ENCODE measurements around the gene ZNF354C.

DNA sequence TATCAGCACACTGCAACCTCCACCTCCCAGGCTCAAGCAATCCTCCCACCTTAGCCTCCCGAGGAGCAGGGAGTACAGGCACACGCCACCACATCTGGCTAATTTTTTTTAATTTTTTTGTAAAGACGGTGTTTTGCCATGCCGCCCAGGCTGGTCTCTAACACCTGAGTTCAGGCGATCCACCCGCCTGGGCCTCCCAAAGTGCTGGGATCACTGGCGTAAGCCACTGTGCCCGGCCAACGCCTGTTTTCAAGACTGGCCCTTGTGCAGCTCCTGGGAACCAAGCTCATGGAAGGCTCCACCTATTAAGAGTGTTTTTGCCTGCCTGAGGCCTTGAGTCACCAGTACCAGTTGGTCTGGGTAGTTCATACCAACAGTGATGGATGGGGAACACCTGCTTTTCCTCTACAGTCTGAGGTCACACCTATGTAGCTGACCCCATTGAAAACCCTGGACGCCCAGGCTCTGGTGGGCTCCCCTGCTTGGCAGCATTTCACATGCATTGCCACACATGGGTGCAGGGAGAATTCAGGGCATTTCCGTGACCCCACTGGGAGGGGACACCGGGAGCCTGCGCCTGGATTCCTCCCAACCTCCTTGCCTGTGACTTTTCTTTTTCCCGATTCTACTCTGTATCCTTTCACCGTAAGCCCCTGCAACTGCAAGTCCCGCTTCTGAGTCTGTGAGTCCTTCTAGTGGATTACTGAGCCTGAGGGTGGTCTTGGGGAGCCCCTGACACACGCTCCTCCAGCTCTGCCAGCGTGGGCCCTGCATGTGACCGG, 63.5 kb downstream of the ZNF354C start:
- no peak for TF ChIP-seq EZH2phosphoT487 (IDR thresholded peaks at IDR 0.05; ENCODE audit: borderline replicate concordance, low read depth, low read length)
- TF ChIP-seq, protein P1, sequence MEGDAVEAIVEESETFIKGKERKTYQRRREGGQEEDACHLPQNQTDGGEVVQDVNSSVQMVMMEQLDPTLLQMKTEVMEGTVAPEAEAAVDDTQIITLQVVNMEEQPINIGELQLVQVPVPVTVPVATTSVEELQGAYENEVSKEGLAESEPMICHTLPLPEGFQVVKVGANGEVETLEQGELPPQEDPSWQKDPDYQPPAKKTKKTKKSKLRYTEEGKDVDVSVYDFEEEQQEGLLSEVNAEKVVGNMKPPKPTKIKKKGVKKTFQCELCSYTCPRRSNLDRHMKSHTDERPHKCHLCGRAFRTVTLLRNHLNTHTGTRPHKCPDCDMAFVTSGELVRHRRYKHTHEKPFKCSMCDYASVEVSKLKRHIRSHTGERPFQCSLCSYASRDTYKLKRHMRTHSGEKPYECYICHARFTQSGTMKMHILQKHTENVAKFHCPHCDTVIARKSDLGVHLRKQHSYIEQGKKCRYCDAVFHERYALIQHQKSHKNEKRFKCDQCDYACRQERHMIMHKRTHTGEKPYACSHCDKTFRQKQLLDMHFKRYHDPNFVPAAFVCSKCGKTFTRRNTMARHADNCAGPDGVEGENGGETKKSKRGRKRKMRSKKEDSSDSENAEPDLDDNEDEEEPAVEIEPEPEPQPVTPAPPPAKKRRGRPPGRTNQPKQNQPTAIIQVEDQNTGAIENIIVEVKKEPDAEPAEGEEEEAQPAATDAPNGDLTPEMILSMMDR (conservative IDR thresholded peaks at IDR 0.05; ENCODE audit: low read length), result no peak
